Natural killer cell treated with Interleukin-12 subunit alpha and Interleukin-12 subunit beta and Interleukin-15 and Interleukin-18, amount 100 ng/mL, for 72 hours (primary cell): Measurements from ENCODE around the gene MARCO. TPM values are rescaled to one million over a fixed set of nuclear protein-coding genes. Genes with fewer than 3 reads are reported as not detected.

ENCODE experiments used
- ATAC-seq, 2 donors: fragments of 150-1000 bp; cut with Tn5 transposase in 1 of 2; sonication (Bioruptor Pico), chemical (Tn5 transposase) in 1 of 2; 2 replicates each; pipeline ENCODE4 v1.10.0; 2021
- DNase-seq: peaks from one replicate; pipeline ENCODE4 v3.0.0; 2022; ENCODE audit warnings: low spot score
- H3K27ac Mint-ChIP-seq, 2 donors: 1 replicate in 1 of 2; 2 replicates in 1 of 2; pipeline ENCODE4 v1.8.0; 2022; ENCODE audit warnings: mixed read lengths in 2 of 2, mild to moderate bottlenecking in 1 of 2, moderate library complexity in 1 of 2
- H3K27me3 Mint-ChIP-seq, 2 donors: 1 replicate in 1 of 2; 2 replicates in 1 of 2; pipeline ENCODE4 v1.8.0; 2022; ENCODE audit warnings: mixed read lengths in 2 of 2
- H3K36me3 Mint-ChIP-seq: one replicate; pipeline ENCODE4 v1.8.0; 2022; ENCODE audit warnings: mixed read lengths
- H3K4me1 Mint-ChIP-seq, 2 donors: 1 replicate in 1 of 2; 2 replicates in 1 of 2; pipeline ENCODE4 v1.8.0; 2022; ENCODE audit warnings: low read depth in 2 of 2, mixed read lengths in 2 of 2, mild to moderate bottlenecking in 1 of 2
- H3K4me3 Mint-ChIP-seq: one replicate; pipeline ENCODE4 v1.8.0; 2022; ENCODE audit warnings: mixed read lengths
- H3K9me3 Mint-ChIP-seq: 2 replicates; pipeline ENCODE4 v1.8.0; 2022; ENCODE audit warnings: mixed read lengths
- total RNA-seq, 2 donors: library from RNA; stranded (reverse); gene quantifications; one replicate each; pipeline ENCODE4 v1.2.3, GENCODE V29; 2022

MARCO gene
- total RNA-seq, 2 donors from 2014 or later, result not detected

- ATAC-seq (no peak), DNase-seq (no peak)
- Mint-ChIP-seq H3K27ac (no peak overlapping the region), H3K4me3 (no peak overlapping the region), H3K27me3 (peaks cover 27 to 41% of the 10 kb centered on the region in 2 donors), H3K4me1 (no peaks in the 10 kb centered on the region), H3K36me3 (no peaks in the 10 kb centered on the region), H3K9me3 (no peaks in the 10 kb centered on the region)
Measured at GRCh38 chr2:119010336-119010735, 68.3 kb downstream of the MARCO start.

- Mint-ChIP-seq H3K9me3 (no peaks in the 10 kb centered on the region), H3K36me3 (no peaks in the 10 kb centered on the region), H3K27ac (no peak overlapping the region), H3K27me3 (peaks cover 27 to 51% of the 10 kb centered on the region in 2 donors), H3K4me3 (no peak overlapping the region), H3K4me1 (no peaks in the 10 kb centered on the region)
- DNase-seq, result no peak
- ATAC-seq, result no peak
Measured at GRCh38 chr2:119011162-119011909, 69.3 kb downstream of the MARCO start.

- ATAC-seq, result no peak
Measured at GRCh38 chr2:119011910-119012209, 69.9 kb downstream of the MARCO start.

GRCh38 chr2:119012345-119013301 is 70.6 kb downstream of the MARCO start:
- H3K27ac Mint-ChIP-seq, result no peak overlapping the region
- no peak overlapping the region for H3K4me3 Mint-ChIP-seq
- DNase-seq, result no peak
- peak in 1 of 2 donors; percentile 3 for ATAC-seq
- H3K4me1 Mint-ChIP-seq, result no peaks in the 10 kb centered on the region
- peaks cover 36 to 55% of the 10 kb centered on the region in 2 donors for H3K27me3 Mint-ChIP-seq
- H3K9me3 Mint-ChIP-seq, result no peaks in the 10 kb centered on the region
- H3K36me3 Mint-ChIP-seq, result no peaks in the 10 kb centered on the region

More at GRCh38 chr2:119011910-119012209, 69.9 kb downstream of the MARCO start:
- no peak overlapping the region for H3K27ac Mint-ChIP-seq
- no peaks in the 10 kb centered on the region for H3K4me1 Mint-ChIP-seq
- DNase-seq, result no peak
- H3K27me3 Mint-ChIP-seq, result peaks cover 31 to 57% of the 10 kb centered on the region in 2 donors
- no peaks in the 10 kb centered on the region for H3K36me3 Mint-ChIP-seq
- H3K4me3 Mint-ChIP-seq, result no peak overlapping the region
- no peaks in the 10 kb centered on the region for H3K9me3 Mint-ChIP-seq

- no peaks in the 10 kb centered on the region for H3K36me3 Mint-ChIP-seq
- ATAC-seq (no peak), DNase-seq (no peak)
- no peaks in the 10 kb centered on the region for H3K9me3 Mint-ChIP-seq
- H3K27me3 Mint-ChIP-seq, result peaks cover 33 to 62% of the 10 kb centered on the region in 2 donors
- H3K4me3 Mint-ChIP-seq, result no peak overlapping the region
- H3K27ac Mint-ChIP-seq, result no peak overlapping the region
- no peaks in the 10 kb centered on the region for H3K4me1 Mint-ChIP-seq
Measured at GRCh38 chr2:119013671-119014070, 71.7 kb downstream of the MARCO start.

- no peak overlapping the region for H3K4me3 Mint-ChIP-seq
- no peaks in the 10 kb centered on the region for H3K4me1 Mint-ChIP-seq
- no peak overlapping the region for H3K27ac Mint-ChIP-seq
- DNase-seq, result no peak
- H3K36me3 Mint-ChIP-seq, result no peaks in the 10 kb centered on the region
- ATAC-seq, result no peak
- H3K27me3 Mint-ChIP-seq, result peaks cover 22 to 44% of the 10 kb centered on the region in 2 donors
- H3K9me3 Mint-ChIP-seq, result no peaks in the 10 kb centered on the region
Measured at GRCh38 chr2:119015845-119016244, 73.9 kb downstream of the MARCO start.

GRCh38 chr2:119019521-119019920 is 77.5 kb downstream of the MARCO start:
- Mint-ChIP-seq H3K9me3 (no peaks in the 10 kb centered on the region), H3K36me3 (no peaks in the 10 kb centered on the region), H3K4me1 (no peaks in the 10 kb centered on the region), H3K27ac (no peak overlapping the region), H3K4me3 (no peak overlapping the region), H3K27me3 (peaks cover 9 to 30% of the 10 kb centered on the region in 2 donors)
- ATAC-seq (no peak), DNase-seq (no peak)

GRCh38 chr2:119022678-119023077 is 80.7 kb downstream of the MARCO start:
- H3K27ac Mint-ChIP-seq, result no peak overlapping the region
- no peaks in the 10 kb centered on the region for H3K36me3 Mint-ChIP-seq
- ATAC-seq (no peak), DNase-seq (no peak)
- no peaks in the 10 kb centered on the region for H3K4me1 Mint-ChIP-seq
- H3K4me3 Mint-ChIP-seq, result no peak overlapping the region
- no peaks in the 10 kb centered on the region for H3K9me3 Mint-ChIP-seq
- H3K27me3 Mint-ChIP-seq, result peaks cover 3 to 11% of the 10 kb centered on the region in 2 donors

- no peak overlapping the region for H3K4me3 Mint-ChIP-seq
- H3K36me3 Mint-ChIP-seq, result no peaks in the 10 kb centered on the region
- DNase-seq (no peak), ATAC-seq (no peak)
- H3K27me3 Mint-ChIP-seq, result peaks cover 9 to 13% of the 10 kb centered on the region in 2 donors
- H3K27ac Mint-ChIP-seq, result no peak overlapping the region
- no peaks in the 10 kb centered on the region for H3K4me1 Mint-ChIP-seq
- H3K9me3 Mint-ChIP-seq, result no peaks in the 10 kb centered on the region
Measured at GRCh38 chr2:119023534-119023933, 81.5 kb downstream of the MARCO start.

GRCh38 chr2:119024152-119024551 is 82.2 kb downstream of the MARCO start:
- H3K27ac Mint-ChIP-seq, result no peak overlapping the region

GRCh38 chr2:119024568-119024967 is 82.6 kb downstream of the MARCO start:
- H3K4me3 Mint-ChIP-seq, result no peak overlapping the region
- H3K9me3 Mint-ChIP-seq, result no peaks in the 10 kb centered on the region
- ATAC-seq (no peak), DNase-seq (no peak)
- H3K27me3 Mint-ChIP-seq, result peaks cover 10 to 12% of the 10 kb centered on the region in 2 donors
- no peaks in the 10 kb centered on the region for H3K4me1 Mint-ChIP-seq
- H3K36me3 Mint-ChIP-seq, result no peaks in the 10 kb centered on the region
- H3K27ac Mint-ChIP-seq, result no peak overlapping the region

More at GRCh38 chr2:119024152-119024551, 82.2 kb downstream of the MARCO start:
- Mint-ChIP-seq H3K4me1 (no peaks in the 10 kb centered on the region), H3K36me3 (no peaks in the 10 kb centered on the region), H3K27me3 (peaks cover 10 to 12% of the 10 kb centered on the region in 2 donors), H3K4me3 (no peak overlapping the region), H3K9me3 (no peaks in the 10 kb centered on the region)
- ATAC-seq (peak in 1 of 2 donors; percentile 16), DNase-seq (no peak)

GRCh38 chr2:119025013-119025412 is 83.0 kb downstream of the MARCO start:
- H3K27ac Mint-ChIP-seq, result no peak overlapping the region
- H3K9me3 Mint-ChIP-seq, result no peaks in the 10 kb centered on the region
- no peak overlapping the region for H3K4me3 Mint-ChIP-seq
- H3K27me3 Mint-ChIP-seq, result peaks cover 10 to 12% of the 10 kb centered on the region in 2 donors
- H3K4me1 Mint-ChIP-seq, result no peaks in the 10 kb centered on the region
- no peak for ATAC-seq
- no peaks in the 10 kb centered on the region for H3K36me3 Mint-ChIP-seq
- DNase-seq, result no peak

GRCh38 chr2:119025762-119026351 is 83.9 kb downstream of the MARCO start:
- DNase-seq (no peak), ATAC-seq (no peak)
- Mint-ChIP-seq H3K27ac (no peak overlapping the region), H3K9me3 (no peaks in the 10 kb centered on the region), H3K27me3 (peaks cover 17 to 18% of the 10 kb centered on the region in 2 donors), H3K36me3 (no peaks in the 10 kb centered on the region), H3K4me3 (no peak overlapping the region), H3K4me1 (no peaks in the 10 kb centered on the region)

GRCh38 chr2:119026890-119027289 is 84.9 kb downstream of the MARCO start:
- Mint-ChIP-seq H3K36me3 (no peaks in the 10 kb centered on the region), H3K4me1 (no peaks in the 10 kb centered on the region), H3K27me3 (peaks cover 22 to 28% of the 10 kb centered on the region in 2 donors), H3K27ac (no peak overlapping the region), H3K4me3 (no peak overlapping the region), H3K9me3 (no peaks in the 10 kb centered on the region)
- ATAC-seq (no peak), DNase-seq (no peak)
